Astrocyte (in vitro differentiated cells and primary cell): ENCODE measurements around the gene INPP5B.

Source experiments
- EZH2 ChIP-seq: IDR thresholded peaks from 2 replicates; pipeline ENCODE4 v1.6.1; 2012; ENCODE audit warnings: mild to moderate bottlenecking, low read length, inconsistent platforms; ENCODE audit not compliant: insufficient read depth
- TF ChIP-seq, protein P1 (sequence below): IDR thresholded peaks from 2 replicates; pipeline ENCODE4 v1.5.1; 2011; ENCODE audit warnings: low read depth, mild to moderate bottlenecking, inconsistent platforms, low read length, moderate library complexity; ENCODE audit not compliant: insufficient read depth

DNA sequence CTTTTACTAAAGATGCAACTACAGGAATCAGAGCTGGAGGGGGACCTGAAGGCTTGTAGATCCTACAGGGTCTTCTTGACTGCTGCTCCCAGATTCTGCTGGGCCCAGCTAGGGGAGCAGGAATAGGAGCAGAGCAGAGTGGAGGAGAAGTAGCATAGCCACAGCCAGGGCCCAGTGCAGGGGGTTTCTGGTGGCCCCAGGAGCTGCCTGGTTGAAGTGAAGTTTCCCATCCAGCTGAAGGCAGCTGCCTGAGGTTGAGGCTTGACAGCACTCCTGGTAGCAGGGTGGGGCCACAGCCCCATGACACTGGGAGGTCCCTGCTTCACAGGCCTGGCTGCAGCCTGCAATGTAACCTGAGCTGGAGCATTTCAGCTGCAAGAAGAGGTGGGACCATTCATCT lies 2.0 kb upstream of the INPP5B start:
- TF ChIP-seq, protein P1, sequence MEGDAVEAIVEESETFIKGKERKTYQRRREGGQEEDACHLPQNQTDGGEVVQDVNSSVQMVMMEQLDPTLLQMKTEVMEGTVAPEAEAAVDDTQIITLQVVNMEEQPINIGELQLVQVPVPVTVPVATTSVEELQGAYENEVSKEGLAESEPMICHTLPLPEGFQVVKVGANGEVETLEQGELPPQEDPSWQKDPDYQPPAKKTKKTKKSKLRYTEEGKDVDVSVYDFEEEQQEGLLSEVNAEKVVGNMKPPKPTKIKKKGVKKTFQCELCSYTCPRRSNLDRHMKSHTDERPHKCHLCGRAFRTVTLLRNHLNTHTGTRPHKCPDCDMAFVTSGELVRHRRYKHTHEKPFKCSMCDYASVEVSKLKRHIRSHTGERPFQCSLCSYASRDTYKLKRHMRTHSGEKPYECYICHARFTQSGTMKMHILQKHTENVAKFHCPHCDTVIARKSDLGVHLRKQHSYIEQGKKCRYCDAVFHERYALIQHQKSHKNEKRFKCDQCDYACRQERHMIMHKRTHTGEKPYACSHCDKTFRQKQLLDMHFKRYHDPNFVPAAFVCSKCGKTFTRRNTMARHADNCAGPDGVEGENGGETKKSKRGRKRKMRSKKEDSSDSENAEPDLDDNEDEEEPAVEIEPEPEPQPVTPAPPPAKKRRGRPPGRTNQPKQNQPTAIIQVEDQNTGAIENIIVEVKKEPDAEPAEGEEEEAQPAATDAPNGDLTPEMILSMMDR: no peak
- TF ChIP-seq EZH2: no peak
